ENCODE measurements around the gene CARD9. TPM values are rescaled to one million over a fixed set of nuclear protein-coding genes. Genes with fewer than 3 reads are reported as not detected.

Gene CARD9
- total and polyA plus RNA-seq, 2 of the 8 experiments (the other 6 are each of a cell fraction or from before 2014, with no cell fraction given), result 0.15 to 1.1 TPM

DNA sequence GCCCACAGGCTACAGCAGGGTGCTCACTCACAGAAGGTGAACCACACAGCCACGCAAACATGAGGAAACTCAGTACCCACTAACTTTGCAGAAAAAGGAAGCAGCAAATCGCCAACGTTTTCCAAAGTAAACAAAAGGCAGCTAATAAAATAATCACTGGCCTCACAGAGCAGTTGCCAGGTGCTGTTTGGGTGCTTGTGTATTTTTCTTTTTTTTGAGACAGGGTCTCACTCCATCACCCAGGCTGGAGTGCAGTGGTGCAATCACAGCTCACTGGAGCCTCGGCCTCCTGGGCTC lies 22.7 kb upstream of the CARD9 start (continued):
- TF ChIP-seq, protein P1, sequence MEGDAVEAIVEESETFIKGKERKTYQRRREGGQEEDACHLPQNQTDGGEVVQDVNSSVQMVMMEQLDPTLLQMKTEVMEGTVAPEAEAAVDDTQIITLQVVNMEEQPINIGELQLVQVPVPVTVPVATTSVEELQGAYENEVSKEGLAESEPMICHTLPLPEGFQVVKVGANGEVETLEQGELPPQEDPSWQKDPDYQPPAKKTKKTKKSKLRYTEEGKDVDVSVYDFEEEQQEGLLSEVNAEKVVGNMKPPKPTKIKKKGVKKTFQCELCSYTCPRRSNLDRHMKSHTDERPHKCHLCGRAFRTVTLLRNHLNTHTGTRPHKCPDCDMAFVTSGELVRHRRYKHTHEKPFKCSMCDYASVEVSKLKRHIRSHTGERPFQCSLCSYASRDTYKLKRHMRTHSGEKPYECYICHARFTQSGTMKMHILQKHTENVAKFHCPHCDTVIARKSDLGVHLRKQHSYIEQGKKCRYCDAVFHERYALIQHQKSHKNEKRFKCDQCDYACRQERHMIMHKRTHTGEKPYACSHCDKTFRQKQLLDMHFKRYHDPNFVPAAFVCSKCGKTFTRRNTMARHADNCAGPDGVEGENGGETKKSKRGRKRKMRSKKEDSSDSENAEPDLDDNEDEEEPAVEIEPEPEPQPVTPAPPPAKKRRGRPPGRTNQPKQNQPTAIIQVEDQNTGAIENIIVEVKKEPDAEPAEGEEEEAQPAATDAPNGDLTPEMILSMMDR (IDR thresholded peaks at IDR 0.05; ENCODE audit: control extremely low read depth in 1 of 3, insufficient read depth in 1 of 3, low read depth in 1 of 3, low read length in 3 of 3), result no peak
- no peak for TF ChIP-seq POLR2A (IDR thresholded peaks at IDR 0.05; ENCODE audit: control extremely low read depth in 1 of 2, low read depth in 2 of 2, low read length in 2 of 2)
- TF ChIP-seq, protein P2, sequence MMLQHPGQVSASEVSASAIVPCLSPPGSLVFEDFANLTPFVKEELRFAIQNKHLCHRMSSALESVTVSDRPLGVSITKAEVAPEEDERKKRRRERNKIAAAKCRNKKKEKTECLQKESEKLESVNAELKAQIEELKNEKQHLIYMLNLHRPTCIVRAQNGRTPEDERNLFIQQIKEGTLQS (IDR thresholded peaks at IDR 0.05; ENCODE audit: insufficient read depth, low read depth, low read length), result no peak
- TF ChIP-seq SUZ12 (IDR thresholded peaks at IDR 0.05; ENCODE audit: low read length), result no peak
- no peak for TF ChIP-seq ASH2L (IDR thresholded peaks at IDR 0.05; ENCODE audit: low read length)
- no peak for TF ChIP-seq EGR1 (IDR thresholded peaks at IDR 0.05; ENCODE audit: borderline replicate concordance, low read depth, low read length)
- no peak for TF ChIP-seq CBX5 (IDR thresholded peaks at IDR 0.05; ENCODE audit: low read depth, low read length)
